CD4-positive, alpha-beta T cell (primary cell): ENCODE data around the gene SH3RF3. TPM values are rescaled to one million over a fixed set of nuclear protein-coding genes. Genes with fewer than 3 reads are reported as not detected.
A peak's percentile ranks its signal among the peaks of the same experiment; 100 is the strongest.

Source experiments
- ATAC-seq: fragments of 200-7000 bp; cut with Tn5 transposase; one replicate; pipeline ENCODE4 v1.10.0; 2022; ENCODE audit warnings: mild to moderate bottlenecking; ENCODE audit not compliant: poor library complexity
- CTCF ChIA-PET: fragments of 350-600 bp; sonication (Branson Sonifier 250); formaldehyde crosslinking; loops from one replicate; lab custom pipeline; 2021; ENCODE audit warnings: antibody characterized with exemption, inconsistent platforms; lab: Charles Lee
- POLR2A ChIA-PET: fragments of 350-600 bp; sonication (Branson Sonifier 250); formaldehyde crosslinking; loops from one replicate; lab custom pipeline; 2021; ENCODE audit warnings: antibody characterized with exemption, inconsistent platforms; lab: Charles Lee
- DNase-seq, 14 experiments: peaks; one replicate each; pipeline ENCODE4 v3.0.0-alpha.2; 2013 to 2020; ENCODE audit warnings: mixed read lengths in 2 of 14
- H3K27ac ChIP-seq, 2 donors: one replicate each; pipeline versions ENCODE4 v1.5.1 to v1.7.0; 2013; ENCODE audit warnings: low read length in 2 of 2, low read depth in 1 of 2, mild to moderate bottlenecking in 1 of 2
- H3K27me3 ChIP-seq, 2 experiments: 1 replicate in 1 of 2; 2 replicates in 1 of 2; pipeline versions ENCODE4 v1.6.1 to v1.7.0; 2013; ENCODE audit warnings: low read length in 2 of 2, control low read depth in 1 of 2, mild to moderate bottlenecking in 1 of 2, moderate library complexity in 1 of 2; ENCODE audit not compliant: insufficient read depth in 2 of 2, control insufficient read depth in 1 of 2
- H3K36me3 ChIP-seq: one replicate; pipeline ENCODE4 v1.6.1; 2013; ENCODE audit warnings: low read length, control low read depth; ENCODE audit not compliant: insufficient read depth
- H3K4me1 ChIP-seq: one replicate; pipeline ENCODE4 v1.6.1; 2013; ENCODE audit warnings: low read length, control low read depth; ENCODE audit not compliant: insufficient read depth
- H3K4me3 ChIP-seq: one replicate; pipeline ENCODE4 v1.5.1; 2013; ENCODE audit warnings: mild to moderate bottlenecking, low read length, moderate library complexity
- H3K9me3 ChIP-seq, 2 experiments: 1 replicate in 1 of 2; 2 replicates in 1 of 2; pipeline versions ENCODE4 v1.6.1 to v1.7.0; 2013; ENCODE audit warnings: low read length in 2 of 2, mild to moderate bottlenecking in 2 of 2, control low read depth in 1 of 2, moderate library complexity in 1 of 2; ENCODE audit not compliant: control insufficient read depth in 1 of 2, insufficient read depth in 1 of 2
- H3K27ac Mint-ChIP-seq: one replicate; pipeline ENCODE4 v1.8.0; 2020; ENCODE audit warnings: mixed read lengths
- H3K27me3 Mint-ChIP-seq: one replicate; pipeline ENCODE4 v1.8.0; 2021; ENCODE audit warnings: mixed read lengths
- H3K36me3 Mint-ChIP-seq: one replicate; pipeline ENCODE4 v1.8.0; 2021; ENCODE audit warnings: low read depth, mixed read lengths
- H3K4me1 Mint-ChIP-seq: one replicate; pipeline ENCODE4 v1.8.0; 2021; ENCODE audit warnings: low read depth, mixed read lengths
- H3K4me3 Mint-ChIP-seq: one replicate; pipeline ENCODE4 v1.8.0; 2020; ENCODE audit warnings: mild to moderate bottlenecking, mixed read lengths
- H3K9me3 Mint-ChIP-seq: one replicate; pipeline ENCODE4 v1.8.0; 2020; ENCODE audit warnings: mixed read lengths
- intact Hi-C, 2 experiments: fragments of 100-400 bp; cut with DNase I in 1 of 2; cut with micrococcal nuclease in 1 of 2; formaldehyde crosslinking; loops; one replicate each; pipeline versions ENCODE4 v1.15.1 to v1.9.0; 2023 to 2025; cut with DNase I, micrococcal nuclease
- total RNA-seq, 174 experiments: library from RNA in 2 of 174; stranded (reverse) in 2 of 174; gene quantifications; one replicate each; pipeline ENCODE4 v1.2.3 and lab custom pipeline; 2021 to 2026
- TF ChIP-seq, protein P1 (sequence below): fragments of 200-600 bp; IDR thresholded peaks from one replicate; pipeline ENCODE4 v1.8.0; 2022; ENCODE audit warnings: antibody characterized with exemption, mild to moderate bottlenecking

The SH3RF3 gene
- total RNA-seq, 2 experiments from 2014 or later = 5.2 to 5.9 TPM

DNA sequence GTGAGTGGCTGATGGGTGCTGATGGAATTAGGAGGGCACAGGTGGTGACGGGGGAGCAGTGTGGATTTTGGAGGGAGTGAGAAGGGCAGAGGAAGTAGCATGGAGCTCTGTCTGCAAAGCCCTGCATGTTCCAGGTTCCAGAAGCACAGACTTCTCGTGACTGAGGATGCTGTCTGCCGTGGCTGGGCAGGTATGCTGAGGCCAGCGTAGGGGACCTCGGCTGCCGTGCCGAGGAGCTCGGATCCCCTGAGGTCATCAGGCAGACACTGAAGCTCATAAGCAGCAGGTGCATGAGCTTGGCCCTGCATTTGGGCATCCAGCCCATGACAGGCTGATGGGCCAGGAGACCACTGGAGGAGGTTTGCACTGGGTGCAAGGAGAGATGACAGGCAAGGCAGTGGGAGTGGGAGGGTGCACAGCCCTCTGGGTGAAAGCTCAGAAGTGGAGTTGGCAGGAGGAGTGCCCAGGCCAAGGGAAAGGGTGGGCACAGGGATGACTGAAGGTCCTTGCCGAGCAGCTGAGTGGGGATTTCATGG is 215.3 kb downstream of the SH3RF3 start:
- no peaks in the 10 kb centered on the region for H3K36me3 ChIP-seq
- intact Hi-C loops = loop anchor here in 1 of 2 experiments (10.0 kb wide), 1 partner anchor 330 kb away; no protein-coding TSS in a partner anchor
- POLR2A ChIA-PET = no interaction called here
- H3K9me3 Mint-ChIP-seq = no peaks in the 10 kb centered on the region
- peaks cover 33% of the 10 kb centered on the region for H3K4me1 Mint-ChIP-seq
- no peaks in the 10 kb centered on the region for H3K9me3 ChIP-seq
- H3K27ac Mint-ChIP-seq = peak overlapping the region; percentile 16
- no peak overlapping the region for H3K4me3 Mint-ChIP-seq
- DNase-seq (no peak), ATAC-seq (no peak)
- peaks cover 26% of the 10 kb centered on the region for H3K4me1 ChIP-seq
- H3K4me3 ChIP-seq = no peak overlapping the region
- H3K27ac ChIP-seq = no peak overlapping the region
- TF ChIP-seq, protein P1, sequence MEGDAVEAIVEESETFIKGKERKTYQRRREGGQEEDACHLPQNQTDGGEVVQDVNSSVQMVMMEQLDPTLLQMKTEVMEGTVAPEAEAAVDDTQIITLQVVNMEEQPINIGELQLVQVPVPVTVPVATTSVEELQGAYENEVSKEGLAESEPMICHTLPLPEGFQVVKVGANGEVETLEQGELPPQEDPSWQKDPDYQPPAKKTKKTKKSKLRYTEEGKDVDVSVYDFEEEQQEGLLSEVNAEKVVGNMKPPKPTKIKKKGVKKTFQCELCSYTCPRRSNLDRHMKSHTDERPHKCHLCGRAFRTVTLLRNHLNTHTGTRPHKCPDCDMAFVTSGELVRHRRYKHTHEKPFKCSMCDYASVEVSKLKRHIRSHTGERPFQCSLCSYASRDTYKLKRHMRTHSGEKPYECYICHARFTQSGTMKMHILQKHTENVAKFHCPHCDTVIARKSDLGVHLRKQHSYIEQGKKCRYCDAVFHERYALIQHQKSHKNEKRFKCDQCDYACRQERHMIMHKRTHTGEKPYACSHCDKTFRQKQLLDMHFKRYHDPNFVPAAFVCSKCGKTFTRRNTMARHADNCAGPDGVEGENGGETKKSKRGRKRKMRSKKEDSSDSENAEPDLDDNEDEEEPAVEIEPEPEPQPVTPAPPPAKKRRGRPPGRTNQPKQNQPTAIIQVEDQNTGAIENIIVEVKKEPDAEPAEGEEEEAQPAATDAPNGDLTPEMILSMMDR = no peak
- H3K27me3 Mint-ChIP-seq = no peaks in the 10 kb centered on the region
- CTCF ChIA-PET = no interaction called here
- no peaks in the 10 kb centered on the region for H3K36me3 Mint-ChIP-seq
- no peaks in the 10 kb centered on the region for H3K27me3 ChIP-seq

DNA sequence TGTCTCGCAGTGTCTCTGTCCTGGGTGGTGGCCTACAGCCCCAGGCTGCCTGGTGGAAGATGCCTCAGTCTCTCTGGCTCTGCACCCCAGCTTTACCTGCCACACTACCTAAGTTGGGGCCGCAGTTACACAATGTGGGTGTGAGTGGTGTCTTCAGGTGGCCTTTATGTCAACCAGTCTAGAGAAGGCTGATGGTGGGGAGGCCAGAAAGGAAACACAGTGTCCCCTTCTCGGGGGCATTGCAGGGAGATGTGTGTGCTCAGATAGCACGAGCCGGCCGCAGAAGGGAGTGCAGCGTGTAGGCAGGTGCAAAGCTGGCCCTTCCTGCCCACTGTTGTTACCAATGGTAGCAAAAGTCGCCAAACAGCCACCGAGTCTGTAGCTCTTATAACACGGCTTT is 216.1 kb downstream of the SH3RF3 start:
- Mint-ChIP-seq H3K36me3 (no peaks in the 10 kb centered on the region), H3K4me1 (peaks cover 41% of the 10 kb centered on the region), H3K4me3 (no peak overlapping the region), H3K9me3 (no peaks in the 10 kb centered on the region), H3K27ac (no peak overlapping the region), H3K27me3 (no peaks in the 10 kb centered on the region)
- ChIA-PET POLR2A (no interaction called here), CTCF (no interaction called here)
- TF ChIP-seq, protein P1 = no peak
- Histone ChIP-seq H3K27ac (no peak overlapping the region), H3K36me3 (no peaks in the 10 kb centered on the region), H3K4me3 (no peak overlapping the region), H3K9me3 (no peaks in the 10 kb centered on the region), H3K27me3 (no peaks in the 10 kb centered on the region), H3K4me1 (peaks cover 33% of the 10 kb centered on the region)
- no peak for ATAC-seq
- no peak for DNase-seq
- intact Hi-C loops = loop anchor here (5.0 to 10.0 kb wide), 2 partner anchors 128 to 330 kb away; no protein-coding TSS in a partner anchor

DNA sequence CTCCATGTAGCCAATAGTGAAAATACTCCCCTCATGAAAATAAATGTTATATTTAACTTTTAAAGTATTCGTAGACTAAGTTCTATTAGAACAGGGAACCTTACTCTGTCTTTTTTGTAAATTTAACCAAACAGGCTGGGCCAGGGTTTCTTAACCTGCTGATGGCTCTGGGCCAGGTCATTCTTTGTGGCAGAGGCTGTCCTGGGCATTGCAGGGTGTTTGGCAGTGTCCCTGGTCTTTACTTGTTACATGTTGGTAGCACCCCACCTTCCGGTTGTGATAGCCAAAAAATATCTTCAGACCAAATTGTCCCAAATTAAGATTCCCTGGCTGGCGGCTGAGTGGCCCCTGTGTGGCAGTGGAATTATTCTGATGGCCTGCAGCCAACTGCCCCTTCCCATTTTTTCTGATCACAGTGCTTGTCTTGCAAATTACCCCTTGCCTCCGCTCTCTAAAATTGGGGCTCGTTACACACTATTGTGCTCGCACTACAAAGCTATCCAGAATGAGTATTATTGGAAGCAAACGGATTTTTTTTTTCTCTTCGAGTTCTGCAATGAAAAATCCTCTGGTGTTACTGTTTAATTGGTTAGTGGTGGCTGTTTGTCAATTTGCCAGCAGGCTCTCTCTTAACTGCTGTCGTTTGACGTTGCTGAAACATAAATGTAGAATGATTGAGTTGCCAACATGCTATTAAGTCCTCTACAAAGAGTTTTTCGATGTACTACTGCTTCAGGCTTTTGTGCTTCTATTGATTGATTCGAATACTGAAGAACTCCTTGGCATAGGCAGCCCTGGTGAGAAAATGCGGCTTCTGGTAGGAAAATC is 216.9 kb downstream of the SH3RF3 start:
- POLR2A ChIA-PET = no interaction called here

More for the DNA sequence above, 216.9 kb downstream of the SH3RF3 start:
- Histone ChIP-seq H3K4me1 (peaks cover 41% of the 10 kb centered on the region), H3K9me3 (no peaks in the 10 kb centered on the region), H3K27me3 (no peaks in the 10 kb centered on the region), H3K36me3 (no peaks in the 10 kb centered on the region), H3K27ac (no peak overlapping the region), H3K4me3 (no peak overlapping the region)
- no peak overlapping the region for H3K4me3 Mint-ChIP-seq
- no peak for ATAC-seq
- no peak for DNase-seq
- H3K27ac Mint-ChIP-seq = peak overlapping the region; percentile 25
- H3K9me3 Mint-ChIP-seq = no peaks in the 10 kb centered on the region
- TF ChIP-seq, protein P1 = no peak
- intact Hi-C loops = loop anchor here (5.0 to 10.0 kb wide), 2 partner anchors 129 to 331 kb away; no protein-coding TSS in a partner anchor
- CTCF ChIA-PET = no interaction called here
- H3K36me3 Mint-ChIP-seq = no peaks in the 10 kb centered on the region
- peaks cover 48% of the 10 kb centered on the region for H3K4me1 Mint-ChIP-seq
- H3K27me3 Mint-ChIP-seq = no peaks in the 10 kb centered on the region
